OCI-LY7 (cell line): ENCODE results near the gene GALNT14.

Source experiments
- EZH2phosphoT487 ChIP-seq: fragments of 200-600 bp; sonication (generic); IDR thresholded peaks from 2 replicates; pipeline ENCODE4 v1.6.1; 2018; ENCODE audit warnings: low read depth, borderline replicate concordance, mild to moderate bottlenecking, mixed run types, antibody characterized with exemption, low read length, moderate library complexity, mixed read lengths
- TF ChIP-seq, protein P1 (sequence below): fragments of 200-600 bp; sonication (generic); conservative IDR thresholded peaks from 2 replicates; pipeline ENCODE4 v1.5.1; 2014; ENCODE audit warnings: mild to moderate bottlenecking, antibody characterized with exemption, low read length, moderate library complexity, mixed read lengths

DNA sequence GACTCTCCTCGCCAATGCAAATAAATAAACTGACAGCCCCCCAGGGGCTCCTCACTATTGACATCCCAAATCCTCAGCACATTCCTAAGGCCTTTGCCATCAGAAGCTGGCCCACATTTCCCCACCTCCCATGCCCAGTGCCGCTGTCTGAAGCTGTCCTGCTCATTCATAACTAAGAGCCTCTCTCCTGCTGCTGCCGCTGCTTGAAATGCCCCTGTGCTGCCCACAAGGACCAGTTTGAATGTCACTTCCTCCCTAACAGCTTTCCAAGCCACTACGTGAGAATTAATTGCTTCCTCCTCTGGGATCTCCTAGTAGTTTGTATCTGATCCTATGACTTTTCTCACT lies 179.3 kb downstream of the GALNT14 start:
- TF ChIP-seq, protein P1, sequence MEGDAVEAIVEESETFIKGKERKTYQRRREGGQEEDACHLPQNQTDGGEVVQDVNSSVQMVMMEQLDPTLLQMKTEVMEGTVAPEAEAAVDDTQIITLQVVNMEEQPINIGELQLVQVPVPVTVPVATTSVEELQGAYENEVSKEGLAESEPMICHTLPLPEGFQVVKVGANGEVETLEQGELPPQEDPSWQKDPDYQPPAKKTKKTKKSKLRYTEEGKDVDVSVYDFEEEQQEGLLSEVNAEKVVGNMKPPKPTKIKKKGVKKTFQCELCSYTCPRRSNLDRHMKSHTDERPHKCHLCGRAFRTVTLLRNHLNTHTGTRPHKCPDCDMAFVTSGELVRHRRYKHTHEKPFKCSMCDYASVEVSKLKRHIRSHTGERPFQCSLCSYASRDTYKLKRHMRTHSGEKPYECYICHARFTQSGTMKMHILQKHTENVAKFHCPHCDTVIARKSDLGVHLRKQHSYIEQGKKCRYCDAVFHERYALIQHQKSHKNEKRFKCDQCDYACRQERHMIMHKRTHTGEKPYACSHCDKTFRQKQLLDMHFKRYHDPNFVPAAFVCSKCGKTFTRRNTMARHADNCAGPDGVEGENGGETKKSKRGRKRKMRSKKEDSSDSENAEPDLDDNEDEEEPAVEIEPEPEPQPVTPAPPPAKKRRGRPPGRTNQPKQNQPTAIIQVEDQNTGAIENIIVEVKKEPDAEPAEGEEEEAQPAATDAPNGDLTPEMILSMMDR = no peak
- TF ChIP-seq EZH2phosphoT487 = no peak
